AG20443 (cell line): ENCODE data around the gene KCNK2.

Source experiments
- DNase-seq: peaks from one replicate; pipeline ENCODE4 v3.0.0; 2012; ENCODE audit warnings: low spot score, mixed read lengths

Gene KCNK2

GRCh38 chr1:215082532-215083382, at the start of gene KCNK2:
Gene KCNK2 (plus strand): TSS chr1:215082737. CDS start chr1:215083386, 649 bp downstream.
- peak; percentile 65 for DNase-seq

GRCh38 chr1:215032911-215033526, 49.5 kb upstream of the KCNK2 start:
- no peak for DNase-seq

GRCh38 chr1:215040190-215040589, 42.3 kb upstream of the KCNK2 start:
- no peak for DNase-seq

GRCh38 chr1:215043401-215043800, 39.1 kb upstream of the KCNK2 start:
- DNase-seq, result no peak

GRCh38 chr1:215044151-215044550, 38.4 kb upstream of the KCNK2 start:
- no peak for DNase-seq

- no peak for DNase-seq
Observed at GRCh38 chr1:215045698-215046308, 36.7 kb upstream of the KCNK2 start.

GRCh38 chr1:215052256-215053015, 30.1 kb upstream of the KCNK2 start:
- DNase-seq, result peak; percentile 49

- no peak for DNase-seq
Observed at GRCh38 chr1:215054266-215054665, 28.3 kb upstream of the KCNK2 start.

- DNase-seq, result no peak
Observed at GRCh38 chr1:215055281-215055935, 27.1 kb upstream of the KCNK2 start.

GRCh38 chr1:215056584-215056983, 26.0 kb upstream of the KCNK2 start:
- DNase-seq, result no peak

GRCh38 chr1:215059947-215060346, 22.6 kb upstream of the KCNK2 start:
- no peak for DNase-seq

GRCh38 chr1:215064327-215064726, 18.2 kb upstream of the KCNK2 start:
- DNase-seq, result no peak

GRCh38 chr1:215071078-215071477, 11.5 kb upstream of the KCNK2 start:
- no peak for DNase-seq

- no peak for DNase-seq
Observed at GRCh38 chr1:215076322-215076721, 6.2 kb upstream of the KCNK2 start.

GRCh38 chr1:215079456-215079855, 3.1 kb upstream of the KCNK2 start:
- no peak for DNase-seq

- peak; percentile 24 for DNase-seq
Observed at GRCh38 chr1:215081661-215082531, 641 bp upstream of the KCNK2 start.

GRCh38 chr1:215083383-215083961, 935 bp downstream of the KCNK2 start:
- peak; percentile 58 for DNase-seq

GRCh38 chr1:215084621-215085020, 2.1 kb downstream of the KCNK2 start:
- DNase-seq, result no peak

- no peak for DNase-seq
Observed at GRCh38 chr1:215087603-215088002, 5.1 kb downstream of the KCNK2 start.

- DNase-seq, result no peak
Observed at GRCh38 chr1:215094381-215094780, 11.8 kb downstream of the KCNK2 start.
